ENCODE data around the gene TLN1. TPM values are rescaled to one million over a fixed set of nuclear protein-coding genes. Genes with fewer than 3 reads are reported as not detected.

TLN1 gene
- total and polyA plus RNA-seq, 2 of the 8 experiments (the other 6 are each of a cell fraction or from before 2014, with no cell fraction given): 28.1 to 90.1 TPM

- DNase-seq (ENCODE audit: low read depth in 1 of 2, low spot score in 2 of 2) (no peak), FAIRE-seq (no peak)
- H4K8ac ChIP-seq (ENCODE audit: extremely low read depth, insufficient read depth, low read length): no peak overlapping the region
- no peak overlapping the region for H2BK20ac ChIP-seq (ENCODE audit: low read length)
- no peak overlapping the region for H3K14ac ChIP-seq (ENCODE audit: insufficient read length)
- peaks cover 3% of the 10 kb centered on the region; the same call in 1 of the 2 replicates for H3K79me1 ChIP-seq (ENCODE audit: low read depth, low read length)
- ChIA-PET CTCF (ENCODE audit: partially characterized antibody) (interaction anchor here (1.5 to 13.8 kb wide), 5 partner anchors 10 to 103 kb away, joined by 4 to 199 read pairs (median 90); partner anchors contain the start of genes ARHGEF39, CCDC107, CREB3 and RMRP), POLR2A (ENCODE audit: partially characterized antibody) (interaction anchor here (1.0 to 10.5 kb wide), 4 partner anchors 13 to 35 kb away, joined by 3 to 51 read pairs (median 3); partner anchors contain the start of genes GBA2 and RGP1)
- H4K20me1 ChIP-seq (replicated peaks in 1 of 2; ENCODE audit: control insufficient read depth in 1 of 2, insufficient read depth in 2 of 2, low read length in 2 of 2): peaks cover 0 to 5% of the 10 kb centered on the region in 2 experiments
- H2BK120ac ChIP-seq (replicated peaks; ENCODE audit: low read depth, low read length): no peak overlapping the region
- H3K4me2 ChIP-seq (ENCODE audit: insufficient read depth in 1 of 2, low read depth in 2 of 2, low read length in 2 of 2): no peak overlapping the region
- H2BK12ac ChIP-seq (ENCODE audit: low read depth, low read length): no peak overlapping the region
- H3K4me3 ChIP-seq (ENCODE audit: extremely low read depth in 1 of 4, insufficient read depth in 2 of 4, low read depth in 3 of 4, low read length in 4 of 4): no peak overlapping the region
- no peaks in the 10 kb centered on the region for H3K79me2 ChIP-seq (ENCODE audit: control insufficient read depth in 1 of 2, insufficient read depth in 2 of 2, low read length in 2 of 2)
- H3K27ac ChIP-seq (ENCODE audit: low read depth, low read length): no peak overlapping the region; the same call in 1 of the 2 replicates
- no peak overlapping the region for H2AK5ac ChIP-seq (ENCODE audit: low read depth, low read length)
- whole genome bisulfite sequencing, 2 experiments (ENCODE audit: extremely low coverage in 1 of 2, insufficient coverage in 1 of 2, insufficient read length in 1 of 2, insufficient replicate concordance in 2 of 2, low coverage in 1 of 2, low lambda C conversion rate in 2 of 2, missing lambda C conversion rate in 1 of 2): 94% methylated on average over 13 of the region's 13 CpGs; no CpG with 5 or more reads in 1 of the 2 experiments
- no peak overlapping the region for H3K23ac ChIP-seq (ENCODE audit: insufficient read length)
- H4K5ac ChIP-seq (ENCODE audit: insufficient read length, low read depth, low read length): no peak overlapping the region
- H3K36me3 ChIP-seq (ENCODE audit: control insufficient read depth in 2 of 4, insufficient read depth in 4 of 4, low read length in 3 of 4): peaks cover 28 to 89% (median 64%) of the 10 kb centered on the region in 4 experiments; a peak in 7 of 8 replicates
- H4K91ac ChIP-seq (replicated peaks; ENCODE audit: insufficient read length, low read length): no peak overlapping the region
- H3K4me1 ChIP-seq (replicated peaks in 1 of 4; ENCODE audit: control insufficient read depth in 3 of 4, insufficient read depth in 4 of 4, low read length in 3 of 4): no peaks in the 10 kb centered on the region
- no peak overlapping the region for H3K4ac ChIP-seq (replicated peaks; ENCODE audit: insufficient read length, low read depth, low read length)
- no peak overlapping the region for H2AFZ ChIP-seq (ENCODE audit: low read length)
- no peak overlapping the region for H3K56ac ChIP-seq (replicated peaks; ENCODE audit: insufficient read length, low read depth, low read length)
- no peak overlapping the region for H3K18ac ChIP-seq (ENCODE audit: extremely low read depth, low read length)
- H3K9me3 ChIP-seq (ENCODE audit: insufficient read depth in 2 of 2, low read depth in 1 of 2, low read length in 1 of 2): no peaks in the 10 kb centered on the region
- no peak overlapping the region for H3K9ac ChIP-seq (replicated peaks in 1 of 4; ENCODE audit: extremely low read depth in 1 of 4, low read depth in 3 of 4, low read length in 3 of 4)
- no peaks in the 10 kb centered on the region for H3K23me2 ChIP-seq (ENCODE audit: low read depth, low read length)
- no peaks in the 10 kb centered on the region for H3K27me3 ChIP-seq (replicated peaks in 1 of 4; ENCODE audit: control insufficient read depth in 3 of 4, extremely low read depth in 1 of 4, insufficient read depth in 3 of 4, low read length in 3 of 4)
- no peak overlapping the region for H2BK5ac ChIP-seq (ENCODE audit: low read depth, low read length)
- TF ChIP-seq BACH1 (IDR thresholded peaks at IDR 0.05; ENCODE audit: low read length): no peak
- TF ChIP-seq POLR2A (IDR thresholded peaks at IDR 0.05; ENCODE audit: control extremely low read depth in 1 of 2, low read depth in 2 of 2, low read length in 2 of 2): no peak
- TF ChIP-seq SIX5 (IDR thresholded peaks at IDR 0.05; ENCODE audit: low read depth, low read length): no peak
- no peak for TF ChIP-seq HDAC2 (IDR thresholded peaks at IDR 0.05; ENCODE audit: borderline replicate concordance in 1 of 2, low read depth in 2 of 2, low read length in 2 of 2)
- no peak for TF ChIP-seq KDM5A (IDR thresholded peaks at IDR 0.05; ENCODE audit: low read length)
- TF ChIP-seq CHD1 (IDR thresholded peaks at IDR 0.05; ENCODE audit: low read depth, low read length): no peak
- TF ChIP-seq EP300 (IDR thresholded peaks at IDR 0.05; ENCODE audit: borderline replicate concordance in 1 of 2, low read depth in 2 of 2, low read length in 2 of 2): no peak
- TF ChIP-seq TAF7 (optimal IDR thresholded peaks at IDR 0.05; ENCODE audit: borderline replicate concordance, low read depth, low read length): no peak
- no peak for TF ChIP-seq EGR1 (IDR thresholded peaks at IDR 0.05; ENCODE audit: borderline replicate concordance, low read depth, low read length)
- TF ChIP-seq JUN (IDR thresholded peaks at IDR 0.05; ENCODE audit: low read depth, low read length): no peak
- no peak for TF ChIP-seq SIRT6 (IDR thresholded peaks at IDR 0.05; ENCODE audit: low read length)
- TF ChIP-seq POLR2AphosphoS5 (IDR thresholded peaks at IDR 0.05; ENCODE audit: low read depth, low read length): no peak
- no peak for TF ChIP-seq MAX (IDR thresholded peaks at IDR 0.05)
- no peak overlapping the region for H2BK15ac ChIP-seq (ENCODE audit: low read length)
Measured at GRCh38 chr9:35714579-35715252, 17.3 kb downstream of the TLN1 start.
